ENCODE measurements around the gene TBC1D4.

TBC1D4 gene

GRCh38 chr13:75482070-75482819 is at the start of gene TBC1D4:
TSS of gene TBC1D4 (minus strand) at chr13:75482169. CDS start at chr13:75481767, 402 bp downstream.
- peak; percentile 91 for DNase-seq (ENCODE audit: low read depth)
- TF ChIP-seq, protein P1, sequence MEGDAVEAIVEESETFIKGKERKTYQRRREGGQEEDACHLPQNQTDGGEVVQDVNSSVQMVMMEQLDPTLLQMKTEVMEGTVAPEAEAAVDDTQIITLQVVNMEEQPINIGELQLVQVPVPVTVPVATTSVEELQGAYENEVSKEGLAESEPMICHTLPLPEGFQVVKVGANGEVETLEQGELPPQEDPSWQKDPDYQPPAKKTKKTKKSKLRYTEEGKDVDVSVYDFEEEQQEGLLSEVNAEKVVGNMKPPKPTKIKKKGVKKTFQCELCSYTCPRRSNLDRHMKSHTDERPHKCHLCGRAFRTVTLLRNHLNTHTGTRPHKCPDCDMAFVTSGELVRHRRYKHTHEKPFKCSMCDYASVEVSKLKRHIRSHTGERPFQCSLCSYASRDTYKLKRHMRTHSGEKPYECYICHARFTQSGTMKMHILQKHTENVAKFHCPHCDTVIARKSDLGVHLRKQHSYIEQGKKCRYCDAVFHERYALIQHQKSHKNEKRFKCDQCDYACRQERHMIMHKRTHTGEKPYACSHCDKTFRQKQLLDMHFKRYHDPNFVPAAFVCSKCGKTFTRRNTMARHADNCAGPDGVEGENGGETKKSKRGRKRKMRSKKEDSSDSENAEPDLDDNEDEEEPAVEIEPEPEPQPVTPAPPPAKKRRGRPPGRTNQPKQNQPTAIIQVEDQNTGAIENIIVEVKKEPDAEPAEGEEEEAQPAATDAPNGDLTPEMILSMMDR (conservative IDR thresholded peaks at IDR 0.05; ENCODE audit: low read length) = peak; percentile 77
- peak within 1 kb of the TSS; percentile 77 for H3K4me3 ChIP-seq (ENCODE audit: low read length)

GRCh38 chr13:75530549-75530961 is 48.6 kb upstream of the TBC1D4 start:
- TF ChIP-seq, protein P1 (conservative IDR thresholded peaks at IDR 0.05; ENCODE audit: low read length) = no peak
- DNase-seq (ENCODE audit: low read depth) = no peak
- no peak overlapping the region for H3K4me3 ChIP-seq (ENCODE audit: low read length)

DNA sequence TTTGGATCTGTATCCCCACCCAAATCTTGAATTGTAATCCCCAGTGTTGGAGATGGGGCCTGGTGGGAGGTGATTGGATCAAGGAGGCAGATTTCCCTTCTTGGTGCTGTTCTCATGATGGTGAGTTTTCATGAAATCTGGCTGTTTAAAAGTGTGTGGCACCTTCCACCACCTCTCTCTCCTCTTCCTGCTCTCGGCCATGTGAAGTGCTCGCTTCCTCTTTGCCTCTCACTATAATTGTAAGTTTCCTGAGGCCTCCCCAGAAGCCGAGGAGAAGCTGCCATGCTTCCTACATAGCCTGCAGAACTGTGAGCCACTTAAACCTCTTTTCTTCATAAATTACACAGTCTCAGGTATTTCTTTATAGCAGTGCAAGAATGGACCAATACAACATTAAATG is 40.0 kb upstream of the TBC1D4 start:
- H3K4me3 ChIP-seq (ENCODE audit: low read length) = no peak overlapping the region
- DNase-seq (ENCODE audit: low read depth) = no peak
- TF ChIP-seq, protein P1 (conservative IDR thresholded peaks at IDR 0.05; ENCODE audit: low read length) = no peak

DNA sequence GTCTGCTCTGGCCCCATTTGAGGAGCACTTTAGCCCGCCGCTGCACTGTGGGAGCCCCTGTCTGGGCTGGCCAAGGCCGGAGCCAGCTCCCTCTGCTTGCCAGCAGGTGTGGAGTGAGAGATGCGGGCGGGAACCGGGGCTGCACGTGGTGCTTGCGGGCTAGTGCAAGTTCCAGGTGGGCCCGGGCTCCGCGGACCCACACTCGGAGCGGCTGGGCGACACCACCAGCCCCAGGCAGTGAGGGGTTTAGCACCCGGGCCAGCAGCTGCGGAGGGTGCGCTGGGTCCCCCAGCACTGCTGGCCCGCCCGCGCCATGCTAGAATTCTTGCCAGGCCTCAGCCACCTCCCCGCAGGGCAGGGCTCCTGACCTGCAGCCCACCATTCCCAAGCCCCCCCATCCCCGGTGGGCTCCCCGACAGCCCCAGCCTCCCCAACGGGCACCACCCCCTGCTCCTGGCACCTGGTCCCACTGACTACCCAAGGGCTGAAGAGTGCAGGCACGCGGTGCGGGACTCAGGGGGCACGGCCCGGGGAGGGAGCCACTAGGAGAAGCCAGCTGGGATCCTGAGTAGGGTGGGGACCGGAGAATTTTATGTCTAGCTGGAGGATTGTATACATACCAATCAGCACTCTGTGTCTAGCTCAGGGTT is 36.6 kb upstream of the TBC1D4 start:
- TF ChIP-seq, protein P1 (conservative IDR thresholded peaks at IDR 0.05; ENCODE audit: low read length) = no peak
- no peak overlapping the region for H3K4me3 ChIP-seq (ENCODE audit: low read length)
- no peak for DNase-seq (ENCODE audit: low read depth)

DNA sequence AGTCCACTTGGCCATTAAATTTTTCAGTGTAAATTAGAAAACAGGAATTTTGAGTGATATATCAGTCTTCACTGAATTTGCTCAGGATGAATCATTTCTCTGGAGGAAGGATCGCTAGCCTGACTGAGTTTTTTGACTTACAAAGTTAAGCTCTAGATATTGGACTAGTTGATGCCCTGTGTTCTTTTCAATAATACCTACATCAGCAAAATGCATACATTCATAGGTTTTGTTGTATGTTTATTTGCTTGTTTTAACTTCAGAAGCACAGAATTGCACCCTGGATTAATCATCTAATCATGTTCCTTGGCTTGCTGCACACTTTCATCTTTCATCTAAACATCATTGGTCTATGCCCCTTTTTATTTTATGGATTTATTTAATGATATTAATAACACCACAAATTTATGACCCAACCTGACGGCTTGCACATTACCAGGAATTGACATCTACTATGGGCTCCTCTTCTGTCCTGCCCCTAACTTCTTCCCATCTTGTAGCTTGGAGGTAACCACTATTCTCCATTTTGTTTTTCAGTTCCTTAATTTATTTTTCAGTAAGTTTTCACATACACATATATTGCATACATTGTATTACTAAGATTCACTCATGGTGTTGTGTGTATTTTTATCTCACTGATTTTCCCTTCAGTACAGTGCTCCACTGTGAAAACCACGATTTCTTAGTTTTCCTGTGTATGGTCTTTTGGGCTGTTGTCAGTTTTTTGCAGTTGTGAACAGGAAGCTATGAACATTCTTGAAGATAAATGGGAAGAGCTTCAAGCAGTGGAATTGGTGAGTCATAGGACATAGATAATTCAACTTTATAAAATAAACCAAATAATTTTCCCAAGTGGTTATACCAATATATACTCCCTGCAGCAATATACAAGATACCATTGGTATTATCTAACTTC is 32.4 kb upstream of the TBC1D4 start:
- TF ChIP-seq, protein P1 (conservative IDR thresholded peaks at IDR 0.05; ENCODE audit: low read length) = no peak
- H3K4me3 ChIP-seq (ENCODE audit: low read length) = no peak overlapping the region
- peak; percentile 36 for DNase-seq (ENCODE audit: low read depth)

- no peak overlapping the region for H3K4me3 ChIP-seq (ENCODE audit: low read length)
- TF ChIP-seq, protein P1 (conservative IDR thresholded peaks at IDR 0.05; ENCODE audit: low read length) = no peak
- DNase-seq (ENCODE audit: low read depth) = no peak
Measured at GRCh38 chr13:75513271-75513670, 31.3 kb upstream of the TBC1D4 start.

Data from AG10803 (cell line).